H1 (cell line): ENCODE measurements around the gene ANAPC1.

Experiments used
- CTCF ChIP-seq, 3 experiments: IDR thresholded peaks; 1 replicate in 2 of 3; 2 replicates in 1 of 3; pipeline versions ENCODE4 v1.5.1 to v1.6.1; 2011; ENCODE audit warnings: low read length in 3 of 3, mild to moderate bottlenecking in 3 of 3, inconsistent platforms in 2 of 3, low read depth in 1 of 3, moderate library complexity in 1 of 3; ENCODE audit not compliant: insufficient read depth in 1 of 3; ENCODE audit errors: control extremely low read depth in 1 of 3
- EZH2 ChIP-seq: fragments of 200-600 bp; sonication (generic); IDR thresholded peaks from 2 replicates; pipeline ENCODE4 v1.7.1; 2012; ENCODE audit warnings: low read depth, mild to moderate bottlenecking, moderate library complexity, low read length, inconsistent platforms; ENCODE audit not compliant: severe bottlenecking
- JUND ChIP-seq: IDR thresholded peaks from 2 replicates; pipeline ENCODE4 v1.6.1; 2011; ENCODE audit warnings: mild to moderate bottlenecking, improper control_type of control experiment, low read length
- MAX ChIP-seq: IDR thresholded peaks from 2 replicates; pipeline ENCODE4 v1.6.1; 2012; ENCODE audit warnings: inconsistent platforms
- POLR2A ChIP-seq, 2 experiments: IDR thresholded peaks; 1 replicate in 1 of 2; 2 replicates in 1 of 2; pipeline ENCODE4 v1.6.1; 2011; ENCODE audit warnings: low read depth in 2 of 2, low read length in 2 of 2, mild to moderate bottlenecking in 2 of 2; ENCODE audit errors: control extremely low read depth in 1 of 2
- SP4 ChIP-seq: IDR thresholded peaks from 2 replicates; pipeline ENCODE4 v1.6.1; 2012; ENCODE audit warnings: low read length, inconsistent platforms
- TF ChIP-seq, protein P1 (sequence below): IDR thresholded peaks from 2 replicates; pipeline ENCODE4 v1.6.1; 2012; ENCODE audit warnings: low read length, inconsistent platforms

- TF ChIP-seq POLR2A (IDR thresholded peaks at IDR 0.05; ENCODE audit: control extremely low read depth in 1 of 2, low read depth in 2 of 2, low read length in 2 of 2) (no peak), CTCF (IDR thresholded peaks at IDR 0.05; ENCODE audit: control extremely low read depth in 1 of 3, insufficient read depth in 1 of 3, low read depth in 1 of 3, low read length in 3 of 3) (no peak), EZH2 (no peak), MAX (no peak), SP4 (no peak), JUND (no peak)
- TF ChIP-seq, protein P1, sequence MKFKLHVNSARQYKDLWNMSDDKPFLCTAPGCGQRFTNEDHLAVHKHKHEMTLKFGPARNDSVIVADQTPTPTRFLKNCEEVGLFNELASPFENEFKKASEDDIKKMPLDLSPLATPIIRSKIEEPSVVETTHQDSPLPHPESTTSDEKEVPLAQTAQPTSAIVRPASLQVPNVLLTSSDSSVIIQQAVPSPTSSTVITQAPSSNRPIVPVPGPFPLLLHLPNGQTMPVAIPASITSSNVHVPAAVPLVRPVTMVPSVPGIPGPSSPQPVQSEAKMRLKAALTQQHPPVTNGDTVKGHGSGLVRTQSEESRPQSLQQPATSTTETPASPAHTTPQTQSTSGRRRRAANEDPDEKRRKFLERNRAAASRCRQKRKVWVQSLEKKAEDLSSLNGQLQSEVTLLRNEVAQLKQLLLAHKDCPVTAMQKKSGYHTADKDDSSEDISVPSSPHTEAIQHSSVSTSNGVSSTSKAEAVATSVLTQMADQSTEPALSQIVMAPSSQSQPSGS: no peak
Measured at GRCh38 chr2:111932841-111933291, 48.9 kb upstream of the ANAPC1 start.
